Mesothelial cell of epicardium (in vitro differentiated cells): Measurements from ENCODE around the gene DMRTA2. TPM values are rescaled to one million over a fixed set of nuclear protein-coding genes. Genes with fewer than 3 reads are reported as not detected.

Experiments
- DNase-seq, 2 experiments: peaks; one replicate each; pipeline ENCODE4 v3.0.0; 2021; ENCODE audit warnings: low spot score in 2 of 2; ENCODE audit not compliant: unreplicated experiment in 2 of 2
- H3K27ac Mint-ChIP-seq: 2 replicates; pipeline ENCODE4 v1.8.0; 2021; ENCODE audit warnings: mixed read lengths
- H3K27me3 Mint-ChIP-seq: 2 replicates; pipeline ENCODE4 v1.8.0; 2021; ENCODE audit warnings: low read depth, mixed read lengths
- H3K36me3 Mint-ChIP-seq: 2 replicates; pipeline ENCODE4 v1.8.0; 2021; ENCODE audit warnings: mixed read lengths
- H3K4me1 Mint-ChIP-seq: 2 replicates; pipeline ENCODE4 v1.8.0; 2021; ENCODE audit warnings: mixed read lengths
- H3K4me3 Mint-ChIP-seq: 2 replicates; pipeline ENCODE4 v1.8.0; 2021; ENCODE audit warnings: mild to moderate bottlenecking, moderate library complexity, mixed read lengths
- H3K9me3 Mint-ChIP-seq: 2 replicates; pipeline ENCODE4 v1.8.0; 2021; ENCODE audit warnings: mixed read lengths
- total RNA-seq: library from RNA; stranded (reverse); gene quantifications from 3 replicates; pipeline ENCODE4 v1.2.1, GENCODE V29; 2021
- TF ChIP-seq, protein P1 (sequence below): fragments of 200-600 bp; sonication (generic); IDR thresholded peaks from one replicate; pipeline ENCODE4 v1.5.0; 2021; ENCODE audit warnings: antibody characterized with exemption; ENCODE audit not compliant: unreplicated experiment

Gene DMRTA2
- total RNA-seq, 1 donor from 2014 or later: not detected

DNA sequence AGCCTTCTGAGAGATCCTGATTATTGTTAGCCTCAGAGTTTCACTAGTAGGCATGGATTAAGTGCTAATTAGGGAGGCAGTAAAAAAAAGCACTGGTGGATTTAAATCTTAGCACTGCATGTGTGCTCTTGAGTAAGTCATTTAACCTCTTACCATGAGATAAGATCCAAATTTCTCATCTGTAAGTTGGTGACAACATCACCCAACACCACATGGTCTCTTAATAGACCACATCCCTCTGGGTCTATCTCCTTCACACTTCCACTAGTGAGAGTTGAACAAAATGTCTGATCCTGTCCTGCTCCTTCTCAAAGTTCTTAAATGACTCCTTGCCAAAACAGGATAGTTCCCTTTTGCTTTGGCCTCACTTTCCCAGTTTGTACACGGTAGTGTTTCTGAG lies 29.5 kb upstream of the DMRTA2 start:
- Mint-ChIP-seq H3K9me3 (no peaks in the 10 kb centered on the region), H3K4me3 (no peak overlapping the region), H3K36me3 (no peaks in the 10 kb centered on the region), H3K4me1 (no peaks in the 10 kb centered on the region), H3K27ac (no peak overlapping the region), H3K27me3 (no peaks in the 10 kb centered on the region)
- no peak for DNase-seq
- TF ChIP-seq, protein P1, sequence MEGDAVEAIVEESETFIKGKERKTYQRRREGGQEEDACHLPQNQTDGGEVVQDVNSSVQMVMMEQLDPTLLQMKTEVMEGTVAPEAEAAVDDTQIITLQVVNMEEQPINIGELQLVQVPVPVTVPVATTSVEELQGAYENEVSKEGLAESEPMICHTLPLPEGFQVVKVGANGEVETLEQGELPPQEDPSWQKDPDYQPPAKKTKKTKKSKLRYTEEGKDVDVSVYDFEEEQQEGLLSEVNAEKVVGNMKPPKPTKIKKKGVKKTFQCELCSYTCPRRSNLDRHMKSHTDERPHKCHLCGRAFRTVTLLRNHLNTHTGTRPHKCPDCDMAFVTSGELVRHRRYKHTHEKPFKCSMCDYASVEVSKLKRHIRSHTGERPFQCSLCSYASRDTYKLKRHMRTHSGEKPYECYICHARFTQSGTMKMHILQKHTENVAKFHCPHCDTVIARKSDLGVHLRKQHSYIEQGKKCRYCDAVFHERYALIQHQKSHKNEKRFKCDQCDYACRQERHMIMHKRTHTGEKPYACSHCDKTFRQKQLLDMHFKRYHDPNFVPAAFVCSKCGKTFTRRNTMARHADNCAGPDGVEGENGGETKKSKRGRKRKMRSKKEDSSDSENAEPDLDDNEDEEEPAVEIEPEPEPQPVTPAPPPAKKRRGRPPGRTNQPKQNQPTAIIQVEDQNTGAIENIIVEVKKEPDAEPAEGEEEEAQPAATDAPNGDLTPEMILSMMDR: no peak

DNA sequence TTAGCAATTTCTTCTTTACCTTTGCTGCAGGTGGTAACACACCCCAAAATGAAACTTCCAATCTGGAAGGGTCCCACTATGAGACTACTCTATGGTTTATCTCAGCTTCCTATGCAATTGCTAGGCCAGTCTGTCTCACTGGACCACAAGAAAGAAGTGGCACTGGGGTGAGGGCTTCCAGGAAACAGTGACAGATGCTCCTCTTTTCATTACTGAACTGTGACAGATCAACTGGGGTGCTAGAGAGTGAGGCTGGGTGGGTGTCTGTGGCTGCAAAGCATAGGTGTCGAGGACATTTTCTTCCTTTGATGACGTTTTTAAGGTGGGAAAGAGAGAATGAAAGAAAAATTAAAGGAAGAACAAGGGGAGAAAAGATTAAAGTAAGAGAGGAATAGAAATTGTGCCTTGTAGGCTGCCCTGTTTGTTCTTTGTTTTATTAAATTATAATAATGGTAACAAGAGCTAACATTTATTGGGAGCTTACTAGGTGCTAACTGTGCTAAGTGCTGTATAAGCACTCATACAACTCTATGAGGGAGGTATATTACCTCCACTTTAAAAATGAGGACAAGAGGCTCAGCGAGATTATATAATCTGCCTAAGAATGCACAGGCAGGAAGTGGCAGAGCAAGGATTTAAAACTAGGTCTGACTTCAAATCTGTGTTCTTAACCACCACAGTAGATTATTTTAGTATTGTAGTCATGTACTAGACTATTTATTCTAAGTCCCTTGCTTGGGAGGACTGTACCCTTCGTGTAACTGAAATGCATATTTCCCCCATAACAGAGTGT lies 27.8 kb upstream of the DMRTA2 start:
- H3K4me3 Mint-ChIP-seq: no peak overlapping the region
- no peaks in the 10 kb centered on the region for H3K9me3 Mint-ChIP-seq
- H3K36me3 Mint-ChIP-seq: no peaks in the 10 kb centered on the region
- no peak overlapping the region for H3K27ac Mint-ChIP-seq
- no peak for DNase-seq
- H3K4me1 Mint-ChIP-seq: no peaks in the 10 kb centered on the region
- TF ChIP-seq, protein P1: no peak
- H3K27me3 Mint-ChIP-seq: no peaks in the 10 kb centered on the region

DNA sequence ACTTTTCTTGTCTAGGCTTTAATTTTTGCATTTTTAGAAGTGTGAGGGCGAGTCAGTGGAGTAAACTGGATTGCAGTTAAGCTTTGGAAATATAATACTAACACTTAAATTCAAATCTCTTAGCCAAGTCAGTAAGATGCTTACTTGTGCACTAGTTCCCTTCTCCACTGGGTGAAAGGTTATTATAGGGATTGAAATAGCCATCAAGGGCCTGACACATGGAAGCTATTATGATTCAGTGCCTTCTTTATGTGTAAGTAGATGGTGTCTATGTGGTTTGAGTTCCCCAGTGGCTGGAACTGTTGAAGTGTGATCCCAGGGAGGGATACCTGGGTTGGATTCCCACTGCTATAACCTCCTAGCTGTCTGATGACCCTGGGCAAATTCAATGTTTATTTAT lies 24.7 kb upstream of the DMRTA2 start:
- TF ChIP-seq, protein P1: no peak
- Mint-ChIP-seq H3K36me3 (no peaks in the 10 kb centered on the region), H3K27ac (no peak overlapping the region), H3K27me3 (no peaks in the 10 kb centered on the region), H3K9me3 (no peaks in the 10 kb centered on the region), H3K4me1 (no peaks in the 10 kb centered on the region), H3K4me3 (no peak overlapping the region)
- no peak for DNase-seq

DNA sequence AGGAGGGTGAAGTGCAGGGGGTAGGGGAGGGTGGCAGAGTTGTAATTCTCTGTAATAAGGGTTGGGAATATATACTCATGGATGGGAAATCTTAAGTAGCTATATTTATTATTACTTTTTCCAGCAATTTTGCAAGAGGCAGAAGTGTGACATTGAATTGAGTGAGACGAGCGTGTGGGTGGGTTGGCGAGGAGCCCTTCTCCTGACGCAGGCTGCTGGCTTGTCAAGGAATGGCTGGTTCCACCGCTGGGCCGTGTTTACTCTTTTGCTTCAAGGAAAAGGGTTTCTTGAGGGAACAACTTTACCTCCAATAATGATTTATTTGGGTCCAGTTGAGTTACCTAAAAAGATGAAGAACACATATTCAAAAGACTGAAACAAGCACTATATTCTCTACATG lies 17.9 kb upstream of the DMRTA2 start:
- peaks cover 21% of the 10 kb centered on the region for H3K36me3 Mint-ChIP-seq
- no peaks in the 10 kb centered on the region for H3K27me3 Mint-ChIP-seq
- DNase-seq: no peak
- no peak overlapping the region for H3K27ac Mint-ChIP-seq
- no peak overlapping the region for H3K4me3 Mint-ChIP-seq
- H3K9me3 Mint-ChIP-seq: no peaks in the 10 kb centered on the region
- TF ChIP-seq, protein P1: no peak
- no peaks in the 10 kb centered on the region for H3K4me1 Mint-ChIP-seq

DNA sequence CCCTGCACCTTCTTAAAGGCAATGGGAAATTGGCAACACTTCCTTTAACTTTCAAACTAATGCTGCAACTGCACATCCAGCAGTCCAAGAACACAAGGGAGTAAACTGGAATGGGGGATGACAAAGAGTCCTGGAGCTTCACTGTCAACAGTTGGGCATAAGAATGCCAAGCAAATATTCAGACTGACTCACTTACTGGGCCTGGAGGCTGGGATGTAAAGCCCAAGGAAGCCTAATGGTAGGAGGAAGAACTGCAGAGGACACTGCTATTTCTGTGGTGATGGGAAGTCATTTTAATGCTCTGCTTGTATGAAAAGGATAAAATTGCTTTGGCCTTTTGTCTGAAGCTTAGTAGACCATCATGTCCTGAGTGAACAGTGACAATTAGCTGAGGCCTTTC lies 15.7 kb upstream of the DMRTA2 start:
- DNase-seq: no peak
- Mint-ChIP-seq H3K9me3 (no peaks in the 10 kb centered on the region), H3K4me3 (no peak overlapping the region), H3K4me1 (no peaks in the 10 kb centered on the region), H3K27me3 (peaks cover 11% of the 10 kb centered on the region), H3K27ac (no peak overlapping the region), H3K36me3 (peaks cover 26% of the 10 kb centered on the region)
- TF ChIP-seq, protein P1: peak; percentile 25

DNA sequence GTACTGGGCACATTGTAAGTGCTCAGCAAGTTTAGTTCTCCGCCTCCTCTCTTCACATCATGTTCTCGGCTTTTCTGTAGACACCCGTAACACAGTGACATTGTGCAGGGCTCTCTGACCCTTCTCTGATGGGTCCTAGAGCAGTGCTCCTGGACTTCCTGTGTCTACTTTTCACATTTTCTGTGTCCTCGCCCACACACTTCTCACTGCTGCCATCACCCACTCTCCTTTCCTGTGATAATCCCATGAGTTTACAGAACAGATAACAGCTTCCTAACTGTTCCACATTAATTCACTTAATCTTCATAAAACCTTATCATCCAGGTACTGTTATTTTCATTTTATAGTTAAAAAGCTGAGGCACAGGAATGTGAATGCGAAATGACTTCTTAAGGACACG lies 13.2 kb upstream of the DMRTA2 start:
- Mint-ChIP-seq H3K36me3 (peaks cover 26% of the 10 kb centered on the region), H3K27ac (no peak overlapping the region), H3K27me3 (peaks cover 36% of the 10 kb centered on the region), H3K4me1 (no peaks in the 10 kb centered on the region), H3K9me3 (no peaks in the 10 kb centered on the region), H3K4me3 (no peak overlapping the region)
- no peak for DNase-seq
- TF ChIP-seq, protein P1: no peak
